HUDEP-2 (cell line): ENCODE data around the gene AFG1L.
A peak's percentile ranks its signal among the peaks of the same experiment; 100 is the strongest.
"Not testable (repeated sequence)": the region's sequence is repeated elsewhere in the genome, so short reads cannot be mapped to it uniquely, and the experiment has no call there.

Experiments used
- DNase-seq, 76 experiments: peaks; one replicate each; lab custom pipeline; 2025; ENCODE audit not compliant: unreplicated experiment in 76 of 76; lab: John Stamatoyannopoulos, UW

The AFG1L gene

DNA sequence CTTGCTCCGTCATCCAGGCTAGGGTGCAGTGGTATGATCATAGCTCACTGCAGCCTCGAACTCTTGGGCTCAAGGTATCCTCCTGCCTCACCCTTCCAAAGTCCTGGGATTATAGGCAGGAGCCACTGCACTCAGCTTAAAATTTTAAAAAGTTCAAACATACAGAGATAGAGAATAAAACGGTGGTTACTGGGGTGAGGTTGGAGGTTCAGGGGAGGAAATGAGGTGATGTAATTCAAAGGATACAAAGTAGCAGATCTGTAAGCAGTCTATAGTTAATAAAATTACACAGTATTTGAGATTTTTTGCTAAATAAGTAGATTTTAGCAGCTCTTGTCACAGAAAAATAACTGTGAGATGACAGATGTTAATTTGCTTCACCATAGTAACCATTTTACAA is 7.5 kb upstream of the AFG1L start:
- no peak for DNase-seq

- no peak for DNase-seq
Observed at GRCh38 chr6:108288742-108289141, 6.1 kb upstream of the AFG1L start.

DNA sequence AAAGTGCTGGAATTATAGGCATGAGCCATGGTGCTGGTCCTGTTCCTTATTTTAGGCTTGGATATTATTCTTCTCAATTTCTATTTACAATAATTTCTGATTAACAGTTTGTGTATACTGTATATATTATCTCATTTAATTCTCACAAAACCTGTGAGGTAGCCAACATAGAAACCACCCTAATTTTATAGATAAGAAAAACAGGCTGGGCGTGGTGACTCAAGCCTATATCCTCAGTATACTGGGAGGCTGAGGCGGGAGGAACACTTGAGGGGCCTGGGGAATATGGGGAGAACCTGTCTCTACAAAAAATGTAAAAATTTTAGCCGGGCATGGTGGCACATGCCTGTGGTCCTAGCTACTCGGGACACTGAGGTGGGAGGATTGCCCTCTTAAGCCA is 3.8 kb upstream of the AFG1L start:
- peak in 9 of 76 experiments; percentile 7 to 48 (median 17) for DNase-seq

DNA sequence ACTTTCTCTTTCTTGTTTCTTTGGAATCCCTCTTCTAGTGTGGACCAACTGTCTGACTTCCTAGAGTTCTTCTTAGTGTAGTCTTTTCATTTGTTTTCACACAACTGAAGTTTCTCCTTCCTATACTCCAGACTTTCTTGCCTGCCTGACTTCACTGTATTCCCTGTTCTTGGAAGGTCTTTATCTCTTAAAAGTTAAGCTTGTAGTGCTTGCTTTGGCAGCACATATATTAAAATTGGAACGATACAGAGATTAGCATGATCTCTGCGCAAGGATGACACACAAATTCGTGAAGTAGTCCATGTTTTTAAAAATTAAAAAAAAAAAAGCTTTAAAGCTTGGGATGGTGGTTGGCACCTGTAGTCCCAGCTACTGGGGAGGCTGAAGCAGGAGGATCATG is 2.3 kb upstream of the AFG1L start:
- DNase-seq, result not testable (repeated sequence)

DNA sequence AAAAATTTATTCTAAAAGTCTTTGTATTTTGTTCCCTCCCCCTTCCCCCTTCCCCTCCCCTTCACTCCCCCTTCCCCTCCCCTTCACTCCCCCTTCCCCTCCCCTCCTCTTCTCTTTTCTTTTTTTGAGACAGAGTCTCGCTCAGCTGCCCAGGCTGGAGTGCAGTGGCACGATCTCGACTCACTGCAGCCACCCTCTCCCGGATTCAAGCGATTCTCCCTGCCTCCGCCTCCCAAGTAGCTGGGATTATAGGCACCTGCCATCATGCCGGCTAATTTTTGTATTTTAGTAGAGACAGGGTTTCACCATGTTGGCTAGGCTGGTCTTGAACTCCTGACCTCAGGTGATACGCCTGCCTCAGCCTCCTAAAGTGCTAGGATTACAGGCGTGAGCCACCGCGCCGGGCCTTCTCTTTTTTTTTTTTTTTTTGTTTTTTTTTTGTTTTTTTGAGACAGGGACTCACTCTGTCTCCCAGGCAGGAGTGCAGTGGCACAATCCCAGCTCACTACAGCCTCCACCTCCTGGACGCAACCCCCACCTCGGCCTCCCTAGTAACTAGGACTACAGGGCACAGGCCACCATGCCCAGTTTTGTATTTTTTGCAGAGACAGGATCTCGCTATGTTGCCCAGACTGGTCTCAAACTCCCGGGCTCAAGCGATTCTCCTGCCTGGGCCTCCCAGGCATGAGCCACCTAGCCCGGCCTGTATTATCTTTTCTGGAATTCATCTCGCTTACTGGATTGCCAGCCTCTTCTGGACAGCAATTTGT is 1.1 kb upstream of the AFG1L start:
- DNase-seq, result no peak

GRCh38 chr6:108294297-108294726 is 542 bp upstream of the AFG1L start:
- peak in 1 of 76 experiments; percentile 38 for DNase-seq

- peak in 1 of 76 experiments; percentile 45 for DNase-seq
Observed at GRCh38 chr6:108295676-108296075, 822 bp downstream of the AFG1L start.

- DNase-seq, result no peak
Observed at GRCh38 chr6:108302386-108302785, 7.5 kb downstream of the AFG1L start.

DNA sequence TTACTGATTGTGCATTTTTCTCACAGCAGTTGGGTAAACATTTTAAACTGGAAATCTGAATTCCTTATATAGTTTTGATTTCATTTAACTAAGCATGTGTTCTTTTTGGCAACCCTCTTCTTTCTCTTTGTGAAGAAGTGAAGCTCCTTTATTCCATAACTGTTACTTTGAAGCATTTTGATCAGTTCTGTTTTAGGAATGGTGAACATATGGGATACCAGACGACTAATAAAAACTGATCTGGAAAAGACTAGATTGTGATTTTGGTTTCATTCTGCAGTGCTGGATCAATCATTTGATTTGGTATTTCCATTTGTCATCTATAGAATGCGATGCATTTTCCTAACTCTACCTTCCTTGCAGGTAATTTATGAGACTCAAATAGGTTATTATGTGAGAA is 9.8 kb downstream of the AFG1L start:
- no peak for DNase-seq

- not testable (repeated sequence) for DNase-seq
Observed at GRCh38 chr6:108308641-108309040, 13.8 kb downstream of the AFG1L start.

GRCh38 chr6:108309844-108310243 is 15.0 kb downstream of the AFG1L start:
- DNase-seq, result no peak

DNA sequence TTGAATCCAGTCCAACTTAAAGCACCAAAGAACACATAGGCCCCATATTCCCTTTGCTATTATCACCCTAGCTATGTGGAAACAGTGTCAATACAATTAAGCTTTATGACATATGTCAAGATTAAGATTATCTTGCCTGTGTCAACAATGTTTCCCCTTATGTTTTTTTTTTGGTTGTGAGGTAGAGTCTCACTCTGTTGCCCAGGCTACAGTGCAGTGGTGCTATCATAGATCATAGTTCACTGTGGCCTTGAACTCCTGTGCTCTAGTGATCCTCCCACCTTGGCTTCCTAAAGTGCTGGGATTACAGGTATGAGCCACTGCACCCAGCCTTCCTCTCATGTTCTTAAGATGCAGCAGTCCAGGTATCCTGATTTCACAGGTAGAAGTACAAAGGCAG is 17.8 kb downstream of the AFG1L start:
- DNase-seq, result no peak

DNA sequence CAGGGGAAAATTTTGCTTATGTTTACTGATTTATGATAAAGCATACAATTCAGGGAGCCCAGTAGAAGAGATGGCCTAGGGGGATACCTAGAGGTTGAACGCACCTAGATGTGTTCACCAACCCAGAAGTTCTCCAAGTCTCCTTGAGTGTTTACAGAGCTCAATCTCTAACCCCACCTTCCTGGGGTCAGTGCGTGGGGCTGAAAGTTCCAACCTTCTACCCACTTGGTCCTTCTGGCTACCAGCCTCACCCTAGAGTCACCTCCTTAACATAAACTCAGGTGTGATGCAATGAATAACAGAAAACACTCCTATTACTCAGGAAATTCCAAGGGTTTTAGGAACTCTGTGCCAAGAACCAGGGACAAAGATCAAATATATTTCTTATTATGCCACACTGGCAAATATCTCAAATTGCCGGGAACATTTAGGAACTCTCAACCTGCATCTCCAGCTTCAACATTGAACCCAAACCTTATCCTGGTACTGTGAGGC is 26.4 kb downstream of the AFG1L start:
- DNase-seq, result no peak

DNA sequence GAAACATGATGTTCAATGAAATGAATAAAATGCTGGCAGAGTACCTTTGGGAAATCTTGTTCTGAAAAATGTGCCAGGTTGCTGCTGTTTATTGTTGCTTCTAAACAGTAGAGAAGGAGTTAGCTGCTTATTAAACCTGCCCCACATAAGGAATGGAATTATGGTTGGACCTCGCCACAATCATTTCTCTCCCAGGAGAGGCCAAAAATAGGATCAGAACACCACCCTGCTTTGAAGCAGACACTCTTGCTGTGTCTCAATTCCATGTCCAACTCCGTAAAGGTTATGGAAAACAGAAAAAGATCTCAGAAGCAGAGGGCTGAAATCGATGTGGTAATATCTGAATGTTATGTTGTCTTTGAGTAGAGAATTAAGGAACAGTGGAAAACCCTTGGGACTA is 27.9 kb downstream of the AFG1L start:
- no peak for DNase-seq

GRCh38 chr6:108323710-108324466 is 29.0 kb downstream of the AFG1L start:
- DNase-seq, result no peak

GRCh38 chr6:108330221-108330785 is 35.4 kb downstream of the AFG1L start:
- DNase-seq, result not testable (repeated sequence)

GRCh38 chr6:108330806-108331205 is 36.0 kb downstream of the AFG1L start:
- DNase-seq, result no peak

GRCh38 chr6:108331982-108332381 is 37.1 kb downstream of the AFG1L start:
- DNase-seq, result no peak

GRCh38 chr6:108336971-108337370 is 42.1 kb downstream of the AFG1L start:
- no peak for DNase-seq

GRCh38 chr6:108337721-108338120 is 42.9 kb downstream of the AFG1L start:
- no peak for DNase-seq

GRCh38 chr6:108341372-108341771 is 46.5 kb downstream of the AFG1L start:
- DNase-seq, result no peak
